Measurements from ENCODE around the gene COL20A1. TPM values are rescaled to one million over a fixed set of nuclear protein-coding genes. Genes with fewer than 3 reads are reported as not detected.

Gene COL20A1
- total and polyA plus RNA-seq, 9 donors = 0.10 to 0.54 (median 0.25) TPM; not detected in 5

DNA sequence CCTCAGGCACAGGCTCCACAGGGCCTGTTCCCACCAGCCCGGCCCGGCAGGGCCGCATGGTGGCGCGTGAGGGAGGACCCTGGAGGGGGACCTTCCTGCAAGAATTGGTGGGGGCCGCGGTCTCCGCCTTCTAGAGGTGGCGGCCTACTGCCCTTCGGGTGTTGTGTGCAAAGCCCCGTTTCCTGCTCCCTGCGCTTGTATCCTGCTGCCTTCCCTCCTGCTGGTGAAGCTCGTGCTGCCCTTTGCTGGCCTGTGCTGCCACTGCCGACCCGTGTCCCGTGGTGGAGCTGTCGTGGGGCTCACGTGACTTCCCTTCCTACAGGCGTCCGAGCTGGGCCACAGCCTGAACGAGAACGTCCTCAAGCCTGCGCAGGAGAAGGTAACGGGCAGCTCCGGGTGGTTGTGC, 8.4 kb upstream of the COL20A1 start:
- Histone ChIP-seq H3K27me3 (no peaks in the 10 kb centered on the region), H3K27ac (no peak overlapping the region), H3K9me3 (no peaks in the 10 kb centered on the region), H3K4me3 (no peak overlapping the region), H3K4me1 (ENCODE audit: insufficient read depth) (no peaks in the 10 kb centered on the region), H3K36me3 (no peaks in the 10 kb centered on the region)
- intact Hi-C loops (cut with DNase I) = no loop called here
- DNase-seq = no peak
- 75 to 84% (median 82%) methylated on average over 25 of the region's 25 CpGs for WGBS, 3 donors
- TF ChIP-seq EP300 (IDR thresholded peaks at IDR 0.05) (no peak), POLR2A (IDR thresholded peaks at IDR 0.05) (no peak)
- TF ChIP-seq, protein P1, sequence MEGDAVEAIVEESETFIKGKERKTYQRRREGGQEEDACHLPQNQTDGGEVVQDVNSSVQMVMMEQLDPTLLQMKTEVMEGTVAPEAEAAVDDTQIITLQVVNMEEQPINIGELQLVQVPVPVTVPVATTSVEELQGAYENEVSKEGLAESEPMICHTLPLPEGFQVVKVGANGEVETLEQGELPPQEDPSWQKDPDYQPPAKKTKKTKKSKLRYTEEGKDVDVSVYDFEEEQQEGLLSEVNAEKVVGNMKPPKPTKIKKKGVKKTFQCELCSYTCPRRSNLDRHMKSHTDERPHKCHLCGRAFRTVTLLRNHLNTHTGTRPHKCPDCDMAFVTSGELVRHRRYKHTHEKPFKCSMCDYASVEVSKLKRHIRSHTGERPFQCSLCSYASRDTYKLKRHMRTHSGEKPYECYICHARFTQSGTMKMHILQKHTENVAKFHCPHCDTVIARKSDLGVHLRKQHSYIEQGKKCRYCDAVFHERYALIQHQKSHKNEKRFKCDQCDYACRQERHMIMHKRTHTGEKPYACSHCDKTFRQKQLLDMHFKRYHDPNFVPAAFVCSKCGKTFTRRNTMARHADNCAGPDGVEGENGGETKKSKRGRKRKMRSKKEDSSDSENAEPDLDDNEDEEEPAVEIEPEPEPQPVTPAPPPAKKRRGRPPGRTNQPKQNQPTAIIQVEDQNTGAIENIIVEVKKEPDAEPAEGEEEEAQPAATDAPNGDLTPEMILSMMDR (IDR thresholded peaks at IDR 0.05) = no peak

DNA sequence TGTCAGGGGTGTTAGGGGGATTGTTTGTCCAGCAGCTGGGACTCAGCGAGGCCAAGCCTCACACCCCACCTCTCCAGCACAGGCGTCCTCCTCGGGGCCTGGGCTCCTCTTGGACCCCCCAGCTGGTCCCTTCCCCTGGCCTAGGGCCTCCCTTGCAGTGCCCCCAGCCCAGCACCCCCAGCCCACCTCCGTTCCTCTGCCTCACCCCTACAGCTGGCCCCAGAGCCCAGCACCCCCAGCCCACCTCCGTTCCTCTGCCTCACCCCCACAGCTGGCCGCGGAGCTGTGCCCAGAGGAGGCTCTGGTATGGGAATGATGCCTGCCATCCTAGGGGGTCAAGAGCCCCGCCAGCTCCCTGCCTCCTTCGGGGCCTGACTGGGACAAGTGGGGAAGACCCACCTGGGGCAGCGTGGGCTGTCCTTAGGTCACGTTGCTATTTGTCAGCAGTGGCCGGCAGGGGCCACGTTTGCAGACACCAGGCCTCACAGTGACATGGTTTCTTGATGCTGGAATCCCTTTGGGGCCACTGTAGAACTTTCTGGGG, 7.9 kb upstream of the COL20A1 start:
- Histone ChIP-seq H3K9me3 (no peaks in the 10 kb centered on the region), H3K36me3 (no peaks in the 10 kb centered on the region), H3K4me3 (no peak overlapping the region)

DNA sequence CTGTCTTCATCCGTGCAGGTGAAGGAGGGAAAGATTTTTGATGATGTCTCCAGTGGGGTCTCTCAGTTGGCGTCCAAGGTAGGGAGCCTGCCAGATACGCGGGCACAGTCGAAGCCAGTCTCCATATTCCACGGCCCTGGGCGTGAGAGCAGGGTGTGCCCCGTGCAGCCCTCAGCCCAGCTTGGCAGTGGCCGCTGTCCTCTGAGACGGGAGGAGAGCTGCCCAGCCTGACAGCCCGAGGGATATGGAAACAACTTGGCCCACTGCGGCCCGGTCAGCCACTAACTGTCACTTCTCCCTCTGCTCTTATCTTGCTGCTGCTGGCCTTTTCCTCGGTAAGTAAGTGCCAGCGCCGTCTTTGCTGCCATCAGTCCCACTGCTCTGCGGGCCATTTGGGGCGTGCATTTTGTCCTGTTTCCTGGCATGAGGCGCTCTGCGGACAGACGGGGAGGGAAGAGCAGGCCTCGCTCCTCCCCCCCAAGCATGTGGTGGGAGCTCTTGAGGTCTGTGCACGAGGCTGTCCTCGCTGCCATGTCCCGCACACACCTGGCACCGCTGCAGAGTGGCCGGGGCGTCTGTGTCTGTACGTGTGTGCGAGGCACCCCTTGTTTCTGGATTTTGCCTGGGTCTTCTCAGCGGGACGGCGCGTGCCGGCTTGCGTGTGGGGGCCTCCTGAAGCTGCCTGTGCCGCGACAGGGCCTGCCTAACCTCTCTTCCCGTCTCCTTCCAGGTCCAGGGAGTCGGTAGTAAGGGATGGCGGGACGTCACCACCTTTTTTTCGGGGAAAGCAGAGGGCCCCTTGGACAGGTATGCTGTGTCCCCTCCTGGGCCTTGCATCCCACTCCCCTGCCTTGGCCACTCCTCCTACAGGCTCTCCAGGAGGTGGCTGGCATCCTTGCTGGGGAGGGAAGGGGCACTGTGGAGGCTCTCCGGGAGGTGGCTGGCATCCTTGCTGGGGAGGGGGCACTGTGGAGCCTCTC, 7.1 kb upstream of the COL20A1 start:
- Histone ChIP-seq H3K36me3 (no peaks in the 10 kb centered on the region), H3K4me3 (no peak overlapping the region), H3K4me1 (ENCODE audit: insufficient read depth) (no peaks in the 10 kb centered on the region), H3K27me3 (no peaks in the 10 kb centered on the region), H3K9me3 (no peaks in the 10 kb centered on the region), H3K27ac (no peak overlapping the region)
- TF ChIP-seq EP300 (IDR thresholded peaks at IDR 0.05) (no peak), POLR2A (IDR thresholded peaks at IDR 0.05) (no peak)
- TF ChIP-seq, protein P1 (IDR thresholded peaks at IDR 0.05) = no peak
- WGBS, 3 donors = 88 to 91% (median 91%) methylated on average over 44 of the region's 44 CpGs
- no peak for DNase-seq
- intact Hi-C loops (cut with DNase I) = no loop called here

More for the DNA sequence above, 7.9 kb upstream of the COL20A1 start:
- Histone ChIP-seq H3K4me1 (ENCODE audit: insufficient read depth) (no peaks in the 10 kb centered on the region), H3K27me3 (no peaks in the 10 kb centered on the region), H3K27ac (no peak overlapping the region)
- TF ChIP-seq, protein P1 (IDR thresholded peaks at IDR 0.05) = no peak
- intact Hi-C loops (cut with DNase I) = no loop called here
- no peak for DNase-seq
- WGBS, 3 donors = 69 to 81% (median 77%) methylated on average over 13 of the region's 13 CpGs

DNA sequence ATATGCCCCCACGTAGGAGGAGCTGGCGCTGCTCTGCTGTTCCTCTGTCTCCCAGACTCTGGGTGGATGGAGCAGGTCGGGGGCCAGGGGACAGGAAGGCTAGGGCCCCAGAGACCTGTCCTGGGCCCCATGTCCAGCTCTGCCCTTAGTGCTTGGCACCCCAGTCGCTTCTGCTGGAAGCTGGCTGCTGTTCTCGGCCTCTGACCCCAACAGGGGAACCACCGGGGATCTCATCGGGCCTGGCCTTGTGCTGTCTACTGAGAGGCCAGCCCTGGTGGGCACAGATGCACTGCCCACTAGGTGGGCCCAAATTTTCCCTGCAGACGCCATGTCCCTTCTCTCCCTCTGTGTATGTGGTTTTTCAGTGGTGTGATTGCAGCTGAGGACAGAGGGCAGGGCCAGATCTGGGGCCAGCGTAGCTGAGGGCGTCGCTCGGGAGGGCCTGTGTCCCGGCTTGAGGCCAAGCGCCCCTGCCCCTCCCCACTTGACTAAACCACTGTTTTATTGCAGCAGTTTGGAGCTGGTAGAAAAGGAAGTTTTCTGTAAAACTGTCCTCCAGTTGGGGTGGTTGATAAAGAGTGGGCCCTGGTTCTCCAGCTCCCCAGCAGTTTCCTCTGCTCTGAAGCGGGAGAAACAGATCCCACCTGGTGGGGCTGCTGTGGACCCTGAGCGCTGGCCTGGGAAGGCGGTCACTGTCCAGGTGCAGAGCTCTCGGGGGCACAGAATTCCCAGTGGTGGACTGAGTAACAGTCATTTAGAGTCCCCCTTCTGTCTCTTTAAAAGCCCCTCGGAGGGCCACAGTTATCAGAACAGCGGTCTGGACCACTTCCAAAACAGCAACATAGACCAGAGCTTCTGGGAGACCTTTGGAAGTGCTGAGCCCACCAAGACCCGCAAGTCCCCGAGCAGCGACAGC, 5.9 kb upstream of the COL20A1 start:
- TF ChIP-seq, protein P1 (IDR thresholded peaks at IDR 0.05) = no peak
- no peak for TF ChIP-seq EP300 (IDR thresholded peaks at IDR 0.05)
- TF ChIP-seq POLR2A (IDR thresholded peaks at IDR 0.05) = no peak
- WGBS, 3 donors = 68 to 74% (median 71%) methylated on average over 23 of the region's 23 CpGs
- Histone ChIP-seq H3K4me3 (no peak overlapping the region), H3K27ac (no peak overlapping the region), H3K9me3 (no peaks in the 10 kb centered on the region), H3K27me3 (no peaks in the 10 kb centered on the region), H3K4me1 (ENCODE audit: insufficient read depth) (peaks cover 2% of the 10 kb centered on the region), H3K36me3 (no peaks in the 10 kb centered on the region)
- no peak for DNase-seq
- intact Hi-C loops (cut with DNase I) = no loop called here
